SIG-M5 treated with dmso at 0.1 percent for 504 hours (cell line): ENCODE data around the gene AUH.

Experiments
- DNase-seq: peaks from one replicate; lab custom pipeline; 2025; ENCODE audit not compliant: unreplicated experiment; lab: John Stamatoyannopoulos, UW

The AUH gene

DNA sequence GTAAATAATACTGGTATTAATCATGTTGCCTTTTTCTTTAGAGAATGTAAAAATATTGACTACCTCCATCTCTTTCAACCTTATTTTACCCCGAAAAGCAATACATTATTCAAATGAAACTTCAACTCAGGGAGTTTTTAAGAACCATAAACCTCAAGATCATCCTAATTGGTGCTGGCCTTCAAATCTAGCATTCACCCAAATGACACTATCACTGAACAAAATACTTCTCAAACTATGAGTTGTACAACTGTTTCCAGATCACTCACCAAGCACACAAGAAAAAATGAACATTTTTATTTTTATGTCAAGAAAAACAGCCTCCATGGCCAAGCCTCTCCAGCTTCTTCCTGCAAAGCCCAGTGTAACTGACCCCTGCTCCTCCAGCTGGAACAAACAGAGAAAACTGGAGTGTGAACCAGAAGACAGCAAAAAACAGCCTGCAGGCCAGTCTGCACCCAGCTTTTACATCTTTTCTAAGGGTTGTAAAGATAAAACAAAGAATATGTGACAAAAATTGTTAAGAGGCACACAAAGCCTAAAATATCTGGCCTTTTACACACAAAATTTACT lies 21.2 kb downstream of the AUH start:
- no peak for DNase-seq

DNA sequence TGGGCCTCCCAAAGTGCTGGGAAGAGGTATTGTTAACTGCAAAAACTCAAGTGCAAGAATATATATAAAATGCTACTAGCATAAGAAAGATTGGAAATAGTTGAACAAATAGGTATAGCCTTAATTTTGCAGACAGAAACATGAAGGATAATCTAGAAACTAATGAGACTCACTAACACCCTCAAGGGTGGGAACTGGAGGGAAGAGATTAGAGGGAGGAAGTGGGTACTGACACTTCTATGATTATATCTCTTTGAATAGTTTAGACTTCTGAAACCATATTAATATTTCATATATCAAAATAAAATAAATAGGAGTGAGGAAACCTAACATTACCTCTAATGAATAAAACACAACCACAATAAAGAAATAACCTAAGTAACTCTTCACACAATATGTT lies 23.0 kb downstream of the AUH start:
- DNase-seq: no peak

DNA sequence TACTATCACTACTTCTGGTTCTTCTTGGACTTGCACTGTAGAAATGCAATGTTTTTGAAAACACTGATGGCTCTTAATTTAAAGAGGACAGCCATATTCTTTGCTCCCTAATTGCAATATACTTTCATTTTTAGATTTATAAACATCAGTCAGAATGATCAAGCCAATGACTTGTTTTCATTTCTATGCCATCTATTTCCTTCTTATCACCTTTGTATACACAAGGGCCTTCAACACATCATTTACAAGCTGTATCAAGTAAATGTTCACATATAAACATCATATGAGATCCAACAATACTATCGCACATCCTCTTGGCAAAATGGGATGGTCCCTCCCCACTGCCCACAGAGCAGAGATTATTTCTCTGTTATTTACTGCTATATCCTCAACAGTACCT lies 24.9 kb downstream of the AUH start:
- DNase-seq: no peak

DNA sequence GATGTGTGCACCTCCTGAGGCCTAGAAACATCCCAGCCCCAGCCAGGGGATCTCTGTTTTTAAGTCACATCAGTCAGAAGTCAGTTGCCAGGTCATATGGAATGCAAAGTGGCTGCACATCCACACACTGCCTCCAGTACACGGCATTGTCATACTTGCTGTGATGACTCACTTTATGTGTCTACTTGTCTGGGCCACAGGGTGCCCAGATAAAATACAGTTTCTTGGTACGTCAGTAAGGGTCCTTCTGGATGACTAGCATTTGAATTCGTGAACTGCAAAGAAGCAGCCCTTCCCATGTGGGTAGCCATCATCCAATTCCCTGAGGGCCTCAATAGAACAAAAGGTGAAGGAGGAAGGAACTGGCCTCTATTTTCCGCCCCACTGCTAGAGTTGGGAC lies 27.7 kb downstream of the AUH start:
- DNase-seq: no peak

- DNase-seq: no peak
These were observed 28.2 kb downstream of the AUH start for GRCh38 chr9:91333551-91333950.

GRCh38 chr9:91332546-91333231 lies 29.0 kb downstream of the AUH start:
- no peak for DNase-seq

DNA sequence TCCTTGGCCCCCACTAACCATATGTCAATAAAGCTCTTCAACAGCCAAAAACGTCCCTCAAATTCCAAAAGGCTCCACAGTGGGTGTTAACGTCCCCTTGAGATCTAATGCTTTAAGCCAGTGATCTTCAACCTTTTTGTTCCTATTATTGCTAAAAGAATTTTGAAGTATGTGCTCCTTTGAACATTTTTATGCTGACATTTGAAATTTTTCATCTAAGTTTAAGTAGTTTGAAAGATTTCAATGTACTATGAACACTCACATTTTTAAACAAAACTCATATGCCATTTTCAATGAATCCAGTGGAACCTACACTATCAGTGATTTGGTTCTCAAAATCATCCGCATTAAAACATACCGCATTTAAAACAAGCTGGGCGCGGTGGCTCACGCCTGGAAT lies 29.9 kb downstream of the AUH start:
- DNase-seq: no peak

GRCh38 chr9:91328186-91328585 lies 33.5 kb downstream of the AUH start:
- DNase-seq: no peak

DNA sequence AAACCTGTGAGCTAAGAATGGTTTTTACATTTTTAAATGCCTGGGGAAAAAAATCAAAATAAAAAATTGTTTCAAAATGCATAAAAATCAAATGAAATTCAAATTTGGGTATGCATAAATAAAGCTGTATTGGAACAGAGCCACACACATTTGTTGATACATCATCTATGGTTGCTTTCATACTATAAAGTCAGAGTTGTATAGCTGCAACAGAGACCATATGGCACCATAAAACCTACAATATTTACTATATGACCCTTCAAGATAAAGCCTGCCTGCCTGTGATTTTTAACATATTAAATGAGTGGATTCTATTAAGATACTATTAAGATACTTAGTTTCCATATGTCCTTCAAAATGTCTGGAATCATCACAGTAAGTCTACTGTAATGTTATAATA lies 40.0 kb downstream of the AUH start:
- DNase-seq: no peak

- no peak for DNase-seq
These were observed 41.4 kb downstream of the AUH start for GRCh38 chr9:91320299-91320698.

- DNase-seq: no peak
These were observed 45.6 kb downstream of the AUH start for GRCh38 chr9:91316093-91316492.

DNA sequence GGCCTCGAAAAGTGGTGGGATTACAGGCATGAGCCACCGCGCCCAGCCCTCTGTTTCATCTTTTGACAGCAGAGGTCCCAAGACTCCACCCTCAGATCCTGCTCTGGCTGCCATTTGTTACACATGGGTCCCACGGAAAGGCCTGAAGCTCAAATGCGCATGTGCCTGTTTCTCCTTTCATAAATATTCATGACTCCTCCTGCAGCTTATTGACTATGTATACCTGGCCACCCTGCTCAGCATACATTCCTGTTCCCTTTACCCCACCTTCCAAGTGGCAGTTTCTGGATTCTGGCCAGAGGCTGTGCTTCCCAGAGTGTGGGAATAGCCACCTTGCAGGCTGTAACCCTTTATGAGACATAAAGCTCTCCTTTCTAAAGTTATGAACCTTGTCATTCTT lies 46.5 kb downstream of the AUH start:
- DNase-seq: no peak

GRCh38 chr9:91312717-91313325 lies 48.9 kb downstream of the AUH start:
- DNase-seq: peak; percentile 11

DNA sequence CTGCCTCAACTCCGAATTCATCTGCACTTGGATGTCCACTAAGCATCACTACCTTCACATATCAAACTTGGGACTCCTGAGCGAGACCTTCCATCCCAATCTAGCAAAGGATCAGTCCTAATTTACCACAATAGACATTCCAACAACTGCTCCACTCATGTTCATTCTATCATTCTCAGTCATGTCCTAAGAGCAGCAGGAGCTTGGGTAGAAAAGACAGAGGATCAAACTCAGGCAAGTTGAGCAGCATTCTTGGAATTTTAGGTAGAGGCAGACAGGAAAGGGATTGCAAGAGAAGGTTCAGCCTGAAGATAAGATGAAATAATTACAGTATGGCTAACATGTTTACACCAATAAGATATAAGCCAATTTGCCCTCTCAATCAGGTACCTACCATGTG lies 51.7 kb downstream of the AUH start:
- no peak for DNase-seq

- no peak for DNase-seq
These were observed 53.5 kb downstream of the AUH start for GRCh38 chr9:91308191-91308590.

DNA sequence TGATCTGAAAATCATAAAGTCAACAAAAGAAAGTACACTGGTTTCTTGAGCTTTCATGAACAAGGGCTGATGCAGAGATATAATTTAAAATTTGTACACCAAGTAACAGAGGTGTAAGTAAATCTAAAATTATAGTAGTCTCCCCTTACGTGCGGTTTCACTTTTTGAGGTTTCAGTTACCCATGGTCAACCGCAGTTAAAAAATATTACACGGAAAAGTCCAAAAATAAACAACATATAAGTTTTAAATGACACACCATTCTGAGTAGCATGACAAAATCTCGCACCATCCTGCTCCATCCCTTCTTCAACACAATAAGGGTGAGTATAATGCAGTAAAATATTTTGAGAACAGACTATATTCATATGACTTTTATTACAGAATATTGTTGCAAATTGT lies 54.4 kb downstream of the AUH start:
- no peak for DNase-seq

DNA sequence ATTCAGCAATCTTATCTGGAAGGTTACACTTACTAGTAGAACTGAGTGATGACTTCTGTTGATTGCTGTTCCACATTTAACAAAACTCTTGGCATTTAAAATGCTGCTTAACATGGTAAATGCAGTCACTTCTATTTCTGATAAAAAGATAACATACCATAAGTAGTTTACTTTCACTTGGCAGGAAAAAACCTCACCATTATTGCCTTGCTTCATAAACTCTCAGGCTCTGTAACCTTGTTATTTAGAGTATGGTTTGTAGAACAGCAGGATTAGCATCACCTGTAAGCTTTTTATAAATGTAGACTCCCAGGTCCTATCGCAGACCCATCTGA lies 55.5 kb downstream of the AUH start:
- DNase-seq: no peak

DNA sequence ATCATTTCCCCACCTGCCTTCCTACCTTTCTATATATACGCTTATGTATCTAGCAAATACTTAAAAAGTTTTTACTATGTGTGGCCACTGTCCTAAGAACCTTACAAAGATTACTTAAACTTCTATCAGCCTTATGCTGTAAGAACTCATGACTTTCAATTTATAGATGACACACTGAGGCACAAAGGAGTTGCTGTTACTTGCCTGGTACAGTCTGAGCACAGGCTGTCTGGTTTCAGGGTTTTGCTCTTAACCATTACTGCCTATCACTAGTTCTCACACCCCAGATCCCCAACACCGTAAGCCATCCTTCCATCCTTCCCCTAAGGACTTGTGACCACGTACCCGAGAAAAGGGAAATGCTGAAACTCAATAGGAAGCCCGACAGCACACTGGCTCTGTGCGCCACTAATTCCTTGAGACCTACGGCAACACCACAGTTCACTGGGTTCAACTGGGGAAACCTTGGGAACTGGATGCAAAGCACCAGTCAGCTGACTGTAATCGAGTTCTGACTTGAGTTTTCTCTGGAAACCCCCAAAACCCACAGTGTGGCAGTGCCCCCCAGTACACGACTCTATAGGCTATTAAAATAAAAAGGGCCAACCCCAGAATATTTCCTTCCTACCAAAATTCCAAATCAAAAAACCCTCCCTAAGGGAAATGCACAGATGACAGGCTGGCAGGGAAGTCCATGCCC lies 56.0 kb downstream of the AUH start:
- DNase-seq: no peak

GRCh38 chr9:91303741-91304415 lies 57.8 kb downstream of the AUH start:
- no peak for DNase-seq

DNA sequence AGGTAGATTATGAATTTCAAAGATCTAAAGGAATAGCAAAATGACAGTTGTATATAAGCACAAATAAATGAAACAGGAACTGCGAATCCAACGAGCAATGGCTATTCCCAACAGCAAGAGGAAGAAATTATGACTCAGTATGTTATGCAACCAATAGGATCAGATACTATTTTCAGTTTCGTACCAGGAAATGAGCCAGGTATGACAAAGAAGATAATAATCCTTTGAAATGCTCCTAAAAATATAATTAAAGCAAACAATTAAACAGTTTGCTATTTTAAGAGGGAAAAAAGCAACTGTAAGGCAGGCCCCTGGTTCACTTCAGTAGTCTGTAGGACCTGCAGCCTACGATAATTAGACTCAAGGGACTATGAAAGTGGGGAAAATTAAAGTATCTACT lies 58.9 kb downstream of the AUH start:
- DNase-seq: peak; percentile 83

- DNase-seq: no peak
These were observed 60.6 kb downstream of the AUH start for GRCh38 chr9:91301161-91301560.

DNA sequence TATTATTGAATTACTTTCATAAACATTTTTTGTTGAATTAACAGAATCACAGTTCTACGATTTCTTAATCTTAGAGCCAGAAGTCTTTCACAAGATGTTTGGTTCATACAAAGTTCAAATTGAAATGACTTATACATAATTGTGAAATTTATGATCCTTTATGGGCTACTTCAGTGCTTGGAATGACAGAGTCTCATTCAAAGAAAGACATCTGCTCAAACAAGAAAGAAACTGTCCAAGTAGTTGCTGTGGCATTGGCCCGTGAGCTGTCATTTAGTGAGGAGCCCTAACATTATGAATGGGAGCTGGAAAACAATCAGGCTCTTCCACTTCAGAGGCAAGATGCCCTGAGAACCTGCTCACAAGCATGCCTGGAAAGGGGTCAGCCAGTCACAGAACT lies 63.4 kb downstream of the AUH start:
- peak; percentile 41 for DNase-seq
